ENCODE measurements around the gene FCRL6. TPM values are rescaled to one million over a fixed set of nuclear protein-coding genes. Genes with fewer than 3 reads are reported as not detected.

FCRL6 gene
- total RNA-seq, 1 donor from 2014 or later: not detected

DNA sequence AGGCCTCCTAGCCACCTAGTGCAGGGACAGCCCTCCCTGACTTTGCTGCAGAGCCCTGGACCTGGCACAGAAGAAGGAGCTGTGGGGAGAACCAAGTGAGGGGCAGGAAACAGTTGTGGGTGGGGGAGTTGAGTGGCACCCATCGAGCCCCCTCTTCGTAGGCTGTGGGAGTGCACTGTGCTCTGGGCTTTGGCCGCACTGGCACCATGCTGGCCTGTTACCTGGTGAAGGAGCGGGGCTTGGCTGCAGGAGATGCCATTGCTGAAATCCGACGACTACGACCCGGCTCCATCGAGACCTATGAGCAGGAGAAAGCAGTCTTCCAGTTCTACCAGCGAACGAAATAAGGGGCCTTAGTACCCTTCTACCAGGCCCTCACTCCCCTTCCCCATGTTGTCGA lies 20.2 kb upstream of the FCRL6 start:
- H3K4me1 Mint-ChIP-seq: peaks cover 2% of the 10 kb centered on the region
- no peak for DNase-seq (ENCODE audit: low spot score)
- no peak overlapping the region for H3K4me3 ChIP-seq
- no peak overlapping the region for H3K27ac ChIP-seq
- H3K27ac Mint-ChIP-seq: no peak overlapping the region
- no peak overlapping the region for H3K9ac ChIP-seq
- TF ChIP-seq EZH2 (IDR thresholded peaks at IDR 0.05) (no peak), EZH2phosphoT487 (IDR thresholded peaks at IDR 0.05) (no peak)
- TF ChIP-seq, protein P1, sequence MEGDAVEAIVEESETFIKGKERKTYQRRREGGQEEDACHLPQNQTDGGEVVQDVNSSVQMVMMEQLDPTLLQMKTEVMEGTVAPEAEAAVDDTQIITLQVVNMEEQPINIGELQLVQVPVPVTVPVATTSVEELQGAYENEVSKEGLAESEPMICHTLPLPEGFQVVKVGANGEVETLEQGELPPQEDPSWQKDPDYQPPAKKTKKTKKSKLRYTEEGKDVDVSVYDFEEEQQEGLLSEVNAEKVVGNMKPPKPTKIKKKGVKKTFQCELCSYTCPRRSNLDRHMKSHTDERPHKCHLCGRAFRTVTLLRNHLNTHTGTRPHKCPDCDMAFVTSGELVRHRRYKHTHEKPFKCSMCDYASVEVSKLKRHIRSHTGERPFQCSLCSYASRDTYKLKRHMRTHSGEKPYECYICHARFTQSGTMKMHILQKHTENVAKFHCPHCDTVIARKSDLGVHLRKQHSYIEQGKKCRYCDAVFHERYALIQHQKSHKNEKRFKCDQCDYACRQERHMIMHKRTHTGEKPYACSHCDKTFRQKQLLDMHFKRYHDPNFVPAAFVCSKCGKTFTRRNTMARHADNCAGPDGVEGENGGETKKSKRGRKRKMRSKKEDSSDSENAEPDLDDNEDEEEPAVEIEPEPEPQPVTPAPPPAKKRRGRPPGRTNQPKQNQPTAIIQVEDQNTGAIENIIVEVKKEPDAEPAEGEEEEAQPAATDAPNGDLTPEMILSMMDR (IDR thresholded peaks at IDR 0.05): no peak
- H3K9me3 ChIP-seq (ENCODE audit: low read depth): no peaks in the 10 kb centered on the region
- no peak overlapping the region for H3K4me3 Mint-ChIP-seq
- no peaks in the 10 kb centered on the region for H4K20me1 ChIP-seq (ENCODE audit: low read depth)
- H3K36me3 ChIP-seq: no peaks in the 10 kb centered on the region
- H3F3A ChIP-seq (ENCODE audit: low read depth): no peaks in the 10 kb centered on the region
- H3K79me2 ChIP-seq (ENCODE audit: low read depth): no peaks in the 10 kb centered on the region
- no peaks in the 10 kb centered on the region for H3K36me3 Mint-ChIP-seq
- H3K9me3 Mint-ChIP-seq: peaks cover 2% of the 10 kb centered on the region
- H3K27me3 ChIP-seq: peaks cover 10% of the 10 kb centered on the region
- no peak overlapping the region for H3K4me2 ChIP-seq
- peaks cover 3% of the 10 kb centered on the region for H3K27me3 Mint-ChIP-seq (ENCODE audit: insufficient read depth, low read depth)
- H3K4me1 ChIP-seq: no peaks in the 10 kb centered on the region
- H2AFZ ChIP-seq (replicated peaks): no peak overlapping the region

- Mint-ChIP-seq H3K9me3 (peaks cover 2% of the 10 kb centered on the region), H3K27ac (no peak overlapping the region), H3K4me3 (no peak overlapping the region), H3K36me3 (no peaks in the 10 kb centered on the region), H3K27me3 (ENCODE audit: insufficient read depth, low read depth) (peaks cover 4% of the 10 kb centered on the region), H3K4me1 (peaks cover 2% of the 10 kb centered on the region)
- Histone ChIP-seq H3K27me3 (peaks cover 10% of the 10 kb centered on the region), H3K9me3 (ENCODE audit: low read depth) (no peaks in the 10 kb centered on the region), H3K4me2 (no peak overlapping the region), H3K9ac (no peak overlapping the region), H2AFZ (replicated peaks) (no peak overlapping the region), H3K4me1 (no peaks in the 10 kb centered on the region), H3K27ac (no peak overlapping the region), H3K79me2 (ENCODE audit: low read depth) (no peaks in the 10 kb centered on the region), H3F3A (ENCODE audit: low read depth) (no peaks in the 10 kb centered on the region), H3K36me3 (no peaks in the 10 kb centered on the region), H3K4me3 (no peak overlapping the region), H4K20me1 (ENCODE audit: low read depth) (no peaks in the 10 kb centered on the region)
- DNase-seq (ENCODE audit: low spot score): no peak
- TF ChIP-seq, protein P1 (IDR thresholded peaks at IDR 0.05): no peak
- TF ChIP-seq EZH2phosphoT487 (IDR thresholded peaks at IDR 0.05) (no peak), EZH2 (IDR thresholded peaks at IDR 0.05) (no peak)
Measured at GRCh38 chr1:159783724-159784123, 18.4 kb upstream of the FCRL6 start.

DNA sequence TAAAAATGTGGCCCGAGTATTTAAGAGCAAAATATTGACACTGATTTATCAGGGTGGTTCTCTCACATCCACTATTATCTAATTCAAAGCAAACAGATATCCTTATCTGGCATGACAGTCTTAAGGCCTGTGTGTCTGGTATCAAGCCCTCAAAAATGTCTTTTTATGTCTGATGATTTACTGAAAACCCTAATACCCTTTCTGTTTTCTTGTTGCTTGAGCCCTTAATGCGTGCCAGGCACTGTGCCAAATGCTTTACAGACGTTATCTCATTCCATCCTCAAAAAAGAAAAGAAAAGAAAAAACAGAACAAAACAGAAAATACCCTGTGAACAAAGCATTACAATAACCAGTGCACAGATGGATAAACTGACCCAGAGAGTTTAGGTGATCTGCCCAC lies 15.7 kb upstream of the FCRL6 start:
- Histone ChIP-seq H3K9me3 (ENCODE audit: low read depth) (no peaks in the 10 kb centered on the region), H4K20me1 (ENCODE audit: low read depth) (no peaks in the 10 kb centered on the region), H3F3A (ENCODE audit: low read depth) (no peaks in the 10 kb centered on the region), H3K79me2 (ENCODE audit: low read depth) (no peaks in the 10 kb centered on the region), H3K27ac (no peak overlapping the region), H3K9ac (no peak overlapping the region), H3K4me3 (no peak overlapping the region), H2AFZ (replicated peaks) (no peak overlapping the region), H3K4me1 (no peaks in the 10 kb centered on the region), H3K4me2 (no peak overlapping the region), H3K36me3 (no peaks in the 10 kb centered on the region), H3K27me3 (peaks cover 6% of the 10 kb centered on the region)
- Mint-ChIP-seq H3K4me3 (no peak overlapping the region), H3K9me3 (peaks cover under 1% of the 10 kb centered on the region), H3K27me3 (ENCODE audit: insufficient read depth, low read depth) (peaks cover 3% of the 10 kb centered on the region), H3K36me3 (no peaks in the 10 kb centered on the region), H3K4me1 (peaks cover under 1% of the 10 kb centered on the region), H3K27ac (no peak overlapping the region)
- TF ChIP-seq EZH2 (IDR thresholded peaks at IDR 0.05) (no peak), EZH2phosphoT487 (IDR thresholded peaks at IDR 0.05) (no peak)
- TF ChIP-seq, protein P1 (IDR thresholded peaks at IDR 0.05): no peak
- DNase-seq (ENCODE audit: low spot score): no peak
